SIG-M5 treated with dmso at 0.1 percent for 504 hours (cell line): Measurements from ENCODE around the gene SH2D3A.
"Not testable (repeated sequence)": the region's sequence is repeated elsewhere in the genome, so short reads cannot be mapped to it uniquely, and the experiment has no call there.

ENCODE experiments used
- DNase-seq: peaks from one replicate; lab custom pipeline; 2025; ENCODE audit not compliant: unreplicated experiment; lab: John Stamatoyannopoulos, UW

SH2D3A gene

GRCh38 chr19:6762253-6762797 is 4.9 kb downstream of the SH2D3A start:
- DNase-seq = not testable (repeated sequence)

- DNase-seq = no peak
Observed at GRCh38 chr19:6761053-6761676, 6.1 kb downstream of the SH2D3A start.

GRCh38 chr19:6760606-6761005 is 6.6 kb downstream of the SH2D3A start:
- no peak for DNase-seq

- DNase-seq = no peak
Observed at GRCh38 chr19:6754653-6755463, 12.4 kb downstream of the SH2D3A start.

- DNase-seq = no peak
Observed at GRCh38 chr19:6754136-6754535, 13.1 kb downstream of the SH2D3A start.

- peak; percentile 83 for DNase-seq
Observed at GRCh38 chr19:6753178-6754031, 13.8 kb downstream of the SH2D3A start.

- DNase-seq = no peak
Observed at GRCh38 chr19:6752256-6753177, 14.7 kb downstream of the SH2D3A start.

- no peak for DNase-seq
Observed at GRCh38 chr19:6751189-6751588, 16.0 kb downstream of the SH2D3A start.

GRCh38 chr19:6750062-6750461 is 17.2 kb downstream of the SH2D3A start:
- DNase-seq = no peak

GRCh38 chr19:6748543-6748942 is 18.7 kb downstream of the SH2D3A start:
- not testable (repeated sequence) for DNase-seq

GRCh38 chr19:6745965-6746364 is 21.3 kb downstream of the SH2D3A start:
- DNase-seq = no peak

- DNase-seq = no peak
Observed at GRCh38 chr19:6744381-6745301, 22.6 kb downstream of the SH2D3A start.

- no peak for DNase-seq
Observed at GRCh38 chr19:6743714-6744380, 23.4 kb downstream of the SH2D3A start.

GRCh38 chr19:6743066-6743465 is 24.2 kb downstream of the SH2D3A start:
- DNase-seq = no peak

GRCh38 chr19:6740589-6741343 is 26.5 kb downstream of the SH2D3A start:
- no peak for DNase-seq

- DNase-seq = no peak
Observed at GRCh38 chr19:6739883-6740588, 27.2 kb downstream of the SH2D3A start.

GRCh38 chr19:6739390-6739882 is 27.8 kb downstream of the SH2D3A start, which contains the start of gene TRIP10:
Gene TRIP10, plus strand, starts transcription at chr19:6739680. Its CDS starts 82 bp downstream, at chr19:6739762.
- peak; percentile 40 for DNase-seq
